ENCODE measurements around the gene PTPN1. TPM values are rescaled to one million over a fixed set of nuclear protein-coding genes. Genes with fewer than 3 reads are reported as not detected.

Gene PTPN1
- total RNA-seq, 1 donor from 2014 or later = 43.8 TPM

DNA sequence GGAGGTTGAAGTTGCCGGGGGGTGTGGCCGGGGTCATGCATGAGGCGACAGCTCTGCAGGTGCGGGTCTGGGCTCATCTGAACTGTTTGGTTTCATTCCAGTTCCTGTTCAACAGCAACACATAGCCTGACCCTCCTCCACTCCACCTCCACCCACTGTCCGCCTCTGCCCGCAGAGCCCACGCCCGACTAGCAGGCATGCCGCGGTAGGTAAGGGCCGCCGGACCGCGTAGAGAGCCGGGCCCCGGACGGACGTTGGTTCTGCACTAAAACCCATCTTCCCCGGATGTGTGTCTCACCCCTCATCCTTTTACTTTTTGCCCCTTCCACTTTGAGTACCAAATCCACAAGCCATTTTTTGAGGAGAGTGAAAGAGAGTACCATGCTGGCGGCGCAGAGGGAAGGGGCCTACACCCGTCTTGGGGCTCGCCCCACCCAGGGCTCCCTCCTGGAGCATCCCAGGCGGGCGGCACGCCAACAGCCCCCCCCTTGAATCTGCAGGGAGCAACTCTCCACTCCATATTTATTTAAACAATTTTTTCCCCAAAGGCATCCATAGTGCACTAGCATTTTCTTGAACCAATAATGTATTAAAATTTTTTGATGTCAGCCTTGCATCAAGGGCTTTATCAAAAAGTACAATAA is 72.5 kb downstream of the PTPN1 start:
- TF ChIP-seq, protein P1, sequence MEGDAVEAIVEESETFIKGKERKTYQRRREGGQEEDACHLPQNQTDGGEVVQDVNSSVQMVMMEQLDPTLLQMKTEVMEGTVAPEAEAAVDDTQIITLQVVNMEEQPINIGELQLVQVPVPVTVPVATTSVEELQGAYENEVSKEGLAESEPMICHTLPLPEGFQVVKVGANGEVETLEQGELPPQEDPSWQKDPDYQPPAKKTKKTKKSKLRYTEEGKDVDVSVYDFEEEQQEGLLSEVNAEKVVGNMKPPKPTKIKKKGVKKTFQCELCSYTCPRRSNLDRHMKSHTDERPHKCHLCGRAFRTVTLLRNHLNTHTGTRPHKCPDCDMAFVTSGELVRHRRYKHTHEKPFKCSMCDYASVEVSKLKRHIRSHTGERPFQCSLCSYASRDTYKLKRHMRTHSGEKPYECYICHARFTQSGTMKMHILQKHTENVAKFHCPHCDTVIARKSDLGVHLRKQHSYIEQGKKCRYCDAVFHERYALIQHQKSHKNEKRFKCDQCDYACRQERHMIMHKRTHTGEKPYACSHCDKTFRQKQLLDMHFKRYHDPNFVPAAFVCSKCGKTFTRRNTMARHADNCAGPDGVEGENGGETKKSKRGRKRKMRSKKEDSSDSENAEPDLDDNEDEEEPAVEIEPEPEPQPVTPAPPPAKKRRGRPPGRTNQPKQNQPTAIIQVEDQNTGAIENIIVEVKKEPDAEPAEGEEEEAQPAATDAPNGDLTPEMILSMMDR (conservative IDR thresholded peaks at IDR 0.05) = no peak
- no peak overlapping the region for H3K4me3 Mint-ChIP-seq
- H3K27ac Mint-ChIP-seq (ENCODE audit: unreplicated experiment) = no peak overlapping the region
- no peaks in the 10 kb centered on the region for H3K4me1 Mint-ChIP-seq
- H3K27me3 Mint-ChIP-seq (ENCODE audit: low read depth) = no peaks in the 10 kb centered on the region
- H3K36me3 Mint-ChIP-seq (ENCODE audit: low read depth) = peaks cover 7% of the 10 kb centered on the region
- no peaks in the 10 kb centered on the region for H3K9me3 Mint-ChIP-seq
- no peak for DNase-seq (ENCODE audit: low read depth, low spot score)

DNA sequence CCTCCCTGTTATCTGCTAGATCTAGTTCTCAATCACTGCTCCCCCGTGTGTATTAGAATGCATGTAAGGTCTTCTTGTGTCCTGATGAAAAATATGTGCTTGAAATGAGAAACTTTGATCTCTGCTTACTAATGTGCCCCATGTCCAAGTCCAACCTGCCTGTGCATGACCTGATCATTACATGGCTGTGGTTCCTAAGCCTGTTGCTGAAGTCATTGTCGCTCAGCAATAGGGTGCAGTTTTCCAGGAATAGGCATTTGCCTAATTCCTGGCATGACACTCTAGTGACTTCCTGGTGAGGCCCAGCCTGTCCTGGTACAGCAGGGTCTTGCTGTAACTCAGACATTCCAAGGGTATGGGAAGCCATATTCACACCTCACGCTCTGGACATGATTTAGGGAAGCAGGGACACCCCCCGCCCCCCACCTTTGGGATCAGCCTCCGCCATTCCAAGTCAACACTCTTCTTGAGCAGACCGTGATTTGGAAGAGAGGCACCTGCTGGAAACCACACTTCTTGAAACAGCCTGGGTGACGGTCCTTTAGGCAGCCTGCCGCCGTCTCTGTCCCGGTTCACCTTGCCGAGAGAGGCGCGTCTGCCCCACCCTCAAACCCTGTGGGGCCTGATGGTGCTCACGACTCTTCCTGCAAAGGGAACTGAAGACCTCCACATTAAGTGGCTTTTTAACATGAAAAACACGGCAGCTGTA is 73.4 kb downstream of the PTPN1 start:
- DNase-seq (ENCODE audit: low read depth, low spot score) = no peak
- Mint-ChIP-seq H3K27ac (ENCODE audit: unreplicated experiment) (no peak overlapping the region), H3K36me3 (ENCODE audit: low read depth) (peaks cover 6% of the 10 kb centered on the region), H3K9me3 (no peaks in the 10 kb centered on the region), H3K4me3 (no peak overlapping the region), H3K27me3 (ENCODE audit: low read depth) (no peaks in the 10 kb centered on the region), H3K4me1 (no peaks in the 10 kb centered on the region)
- TF ChIP-seq, protein P1 (conservative IDR thresholded peaks at IDR 0.05) = no peak

DNA sequence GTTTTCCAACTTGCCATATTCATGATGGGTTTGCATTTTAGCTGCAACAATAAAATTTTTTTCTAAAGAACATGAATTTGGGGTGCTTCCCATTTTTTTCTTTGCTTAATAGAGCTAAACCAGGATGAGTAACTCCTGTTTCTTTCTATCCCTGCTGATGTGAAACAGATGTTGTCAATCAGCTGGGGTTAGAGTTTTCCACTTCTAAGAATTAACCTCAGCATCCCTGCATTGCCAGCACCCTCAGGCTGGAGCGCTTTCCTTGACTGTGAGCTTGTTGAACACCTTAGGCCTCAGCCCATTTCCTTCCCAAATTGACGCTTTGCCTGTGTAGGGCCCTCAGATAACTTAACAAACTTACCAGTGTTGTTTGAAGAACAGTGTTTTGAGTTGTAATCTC is 74.5 kb downstream of the PTPN1 start:
- Mint-ChIP-seq H3K9me3 (no peaks in the 10 kb centered on the region), H3K36me3 (ENCODE audit: low read depth) (peaks cover 2% of the 10 kb centered on the region), H3K4me3 (no peak overlapping the region), H3K27me3 (ENCODE audit: low read depth) (no peaks in the 10 kb centered on the region), H3K4me1 (no peaks in the 10 kb centered on the region), H3K27ac (ENCODE audit: unreplicated experiment) (no peak overlapping the region)
- no peak for DNase-seq (ENCODE audit: low read depth, low spot score)
- TF ChIP-seq, protein P1 (conservative IDR thresholded peaks at IDR 0.05) = no peak

DNA sequence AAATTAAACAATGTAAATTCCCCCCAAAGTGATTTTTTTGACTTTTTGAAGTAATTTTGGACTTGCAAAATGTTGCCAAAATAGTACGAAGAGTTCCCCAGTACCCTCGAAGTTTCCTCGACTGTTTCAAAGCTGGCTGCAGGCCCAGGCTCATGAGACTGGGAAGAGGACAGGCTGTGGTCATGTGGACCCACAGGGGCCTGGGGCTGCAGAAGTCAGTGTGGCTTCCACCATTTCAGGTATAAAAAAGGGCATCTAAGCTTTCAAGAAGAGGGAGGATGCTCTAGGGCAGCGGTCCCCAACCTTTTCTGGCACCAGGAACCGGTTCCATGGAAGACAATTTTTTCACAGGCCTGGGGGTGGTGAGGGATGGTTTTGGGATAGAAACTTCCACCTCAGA is 75.0 kb downstream of the PTPN1 start:
- Mint-ChIP-seq H3K9me3 (no peaks in the 10 kb centered on the region), H3K36me3 (ENCODE audit: low read depth) (peaks cover 2% of the 10 kb centered on the region), H3K27ac (ENCODE audit: unreplicated experiment) (no peak overlapping the region), H3K4me3 (no peak overlapping the region), H3K27me3 (ENCODE audit: low read depth) (no peaks in the 10 kb centered on the region), H3K4me1 (no peaks in the 10 kb centered on the region)
- no peak for DNase-seq (ENCODE audit: low read depth, low spot score)
- TF ChIP-seq, protein P1 (conservative IDR thresholded peaks at IDR 0.05) = no peak

DNA sequence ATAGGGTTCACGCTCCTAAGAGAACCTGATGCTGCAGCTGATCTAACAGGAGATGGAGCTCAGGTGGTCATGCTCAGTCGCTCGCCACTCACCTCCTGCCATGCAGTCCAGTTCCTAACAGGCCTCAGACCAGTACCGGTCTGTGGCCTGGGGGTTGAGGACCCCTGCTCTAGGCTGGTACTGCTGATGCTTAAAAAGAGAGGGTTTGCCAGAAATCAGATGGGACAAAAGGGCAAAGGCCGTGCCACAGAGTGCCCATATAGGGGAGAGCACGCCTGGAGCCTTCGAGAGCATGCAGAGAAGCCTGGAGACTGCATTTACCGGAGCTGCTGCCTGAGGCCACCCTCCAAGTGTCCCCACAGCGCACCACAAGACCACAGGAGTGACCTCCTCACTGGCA is 75.5 kb downstream of the PTPN1 start:
- H3K27me3 Mint-ChIP-seq (ENCODE audit: low read depth) = no peaks in the 10 kb centered on the region
- H3K9me3 Mint-ChIP-seq = no peaks in the 10 kb centered on the region
- DNase-seq (ENCODE audit: low read depth, low spot score) = no peak
- H3K4me3 Mint-ChIP-seq = no peak overlapping the region
- no peaks in the 10 kb centered on the region for H3K4me1 Mint-ChIP-seq
- H3K27ac Mint-ChIP-seq (ENCODE audit: unreplicated experiment) = no peak overlapping the region
- H3K36me3 Mint-ChIP-seq (ENCODE audit: low read depth) = peaks cover 2% of the 10 kb centered on the region
- TF ChIP-seq, protein P1 (conservative IDR thresholded peaks at IDR 0.05) = no peak

All from neural crest cell (in vitro differentiated cells).